ENCODE data around the gene COMMD9. TPM values are rescaled to one million over a fixed set of nuclear protein-coding genes. Genes with fewer than 3 reads are reported as not detected.

COMMD9 gene
- total RNA-seq, 1 donor from 2014 or later, result 52.5 TPM

GRCh38 chr11:36270701-36271100 is 18.5 kb downstream of the COMMD9 start:
- H3K27ac Mint-ChIP-seq (ENCODE audit: unreplicated experiment), result no peak overlapping the region
- no peak overlapping the region for H3K4me3 Mint-ChIP-seq (ENCODE audit: unreplicated experiment)
- H3K27me3 Mint-ChIP-seq (ENCODE audit: low read depth), result no peaks in the 10 kb centered on the region
- H3K4me1 Mint-ChIP-seq (ENCODE audit: low read depth), result no peaks in the 10 kb centered on the region
- H3K36me3 Mint-ChIP-seq (ENCODE audit: low read depth), result peaks cover 38% of the 10 kb centered on the region
- TF ChIP-seq, protein P1, sequence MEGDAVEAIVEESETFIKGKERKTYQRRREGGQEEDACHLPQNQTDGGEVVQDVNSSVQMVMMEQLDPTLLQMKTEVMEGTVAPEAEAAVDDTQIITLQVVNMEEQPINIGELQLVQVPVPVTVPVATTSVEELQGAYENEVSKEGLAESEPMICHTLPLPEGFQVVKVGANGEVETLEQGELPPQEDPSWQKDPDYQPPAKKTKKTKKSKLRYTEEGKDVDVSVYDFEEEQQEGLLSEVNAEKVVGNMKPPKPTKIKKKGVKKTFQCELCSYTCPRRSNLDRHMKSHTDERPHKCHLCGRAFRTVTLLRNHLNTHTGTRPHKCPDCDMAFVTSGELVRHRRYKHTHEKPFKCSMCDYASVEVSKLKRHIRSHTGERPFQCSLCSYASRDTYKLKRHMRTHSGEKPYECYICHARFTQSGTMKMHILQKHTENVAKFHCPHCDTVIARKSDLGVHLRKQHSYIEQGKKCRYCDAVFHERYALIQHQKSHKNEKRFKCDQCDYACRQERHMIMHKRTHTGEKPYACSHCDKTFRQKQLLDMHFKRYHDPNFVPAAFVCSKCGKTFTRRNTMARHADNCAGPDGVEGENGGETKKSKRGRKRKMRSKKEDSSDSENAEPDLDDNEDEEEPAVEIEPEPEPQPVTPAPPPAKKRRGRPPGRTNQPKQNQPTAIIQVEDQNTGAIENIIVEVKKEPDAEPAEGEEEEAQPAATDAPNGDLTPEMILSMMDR (IDR thresholded peaks at IDR 0.05), result no peak
- DNase-seq (ENCODE audit: low spot score), result no peak
- H3K9me3 Mint-ChIP-seq (ENCODE audit: low read depth), result no peaks in the 10 kb centered on the region

GRCh38 chr11:36268337-36268985 is 20.8 kb downstream of the COMMD9 start:
- DNase-seq (ENCODE audit: low spot score), result no peak
- no peak overlapping the region for H3K27ac Mint-ChIP-seq (ENCODE audit: unreplicated experiment)
- no peaks in the 10 kb centered on the region for H3K4me1 Mint-ChIP-seq (ENCODE audit: low read depth)
- H3K4me3 Mint-ChIP-seq (ENCODE audit: unreplicated experiment), result no peak overlapping the region
- TF ChIP-seq, protein P1 (IDR thresholded peaks at IDR 0.05), result no peak
- H3K27me3 Mint-ChIP-seq (ENCODE audit: low read depth), result peaks cover 6% of the 10 kb centered on the region
- H3K9me3 Mint-ChIP-seq (ENCODE audit: low read depth), result no peaks in the 10 kb centered on the region
- peaks cover 29% of the 10 kb centered on the region for H3K36me3 Mint-ChIP-seq (ENCODE audit: low read depth)

- H3K4me3 Mint-ChIP-seq (ENCODE audit: unreplicated experiment), result no peak overlapping the region
- no peak overlapping the region for H3K27ac Mint-ChIP-seq (ENCODE audit: unreplicated experiment)
- peaks cover 17% of the 10 kb centered on the region for H3K36me3 Mint-ChIP-seq (ENCODE audit: low read depth)
- H3K9me3 Mint-ChIP-seq (ENCODE audit: low read depth), result no peaks in the 10 kb centered on the region
- H3K27me3 Mint-ChIP-seq (ENCODE audit: low read depth), result peaks cover 10% of the 10 kb centered on the region
- TF ChIP-seq, protein P1 (IDR thresholded peaks at IDR 0.05), result no peak
- DNase-seq (ENCODE audit: low spot score), result no peak
- no peaks in the 10 kb centered on the region for H3K4me1 Mint-ChIP-seq (ENCODE audit: low read depth)
Measured at GRCh38 chr11:36266767-36267166, 22.5 kb downstream of the COMMD9 start.

- Mint-ChIP-seq H3K4me3 (ENCODE audit: unreplicated experiment) (no peak overlapping the region), H3K27ac (ENCODE audit: unreplicated experiment) (no peak overlapping the region), H3K9me3 (ENCODE audit: low read depth) (no peaks in the 10 kb centered on the region), H3K27me3 (ENCODE audit: low read depth) (peaks cover 18% of the 10 kb centered on the region), H3K36me3 (ENCODE audit: low read depth) (peaks cover 9% of the 10 kb centered on the region), H3K4me1 (ENCODE audit: low read depth) (no peaks in the 10 kb centered on the region)
- TF ChIP-seq, protein P1 (IDR thresholded peaks at IDR 0.05), result peak; percentile 97
- no peak for DNase-seq (ENCODE audit: low spot score)
Measured at GRCh38 chr11:36265793-36266628, 23.2 kb downstream of the COMMD9 start.

DNA sequence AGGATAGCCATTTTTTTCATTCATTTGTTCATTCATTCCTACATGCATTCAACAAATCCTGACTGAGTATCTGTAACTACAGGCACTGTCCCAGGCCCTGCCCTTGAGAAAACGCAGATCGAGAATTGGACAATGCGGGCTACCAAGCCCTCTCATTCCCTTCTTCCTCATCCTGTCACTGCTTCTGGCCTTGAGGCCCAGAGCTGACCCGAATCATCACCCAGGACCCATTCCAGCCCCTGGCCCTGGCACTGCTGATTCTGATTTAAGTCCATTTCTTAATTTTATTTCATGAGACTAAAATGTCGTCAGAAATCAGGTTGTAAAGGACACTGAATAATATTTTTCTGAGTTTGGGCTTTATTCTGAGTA is 24.3 kb downstream of the COMMD9 start:
- no peaks in the 10 kb centered on the region for H3K9me3 Mint-ChIP-seq (ENCODE audit: low read depth)
- peaks cover 4% of the 10 kb centered on the region for H3K36me3 Mint-ChIP-seq (ENCODE audit: low read depth)
- H3K27ac Mint-ChIP-seq (ENCODE audit: unreplicated experiment), result no peak overlapping the region
- no peaks in the 10 kb centered on the region for H3K4me1 Mint-ChIP-seq (ENCODE audit: low read depth)
- TF ChIP-seq, protein P1 (IDR thresholded peaks at IDR 0.05), result no peak
- H3K4me3 Mint-ChIP-seq (ENCODE audit: unreplicated experiment), result no peak overlapping the region
- no peak for DNase-seq (ENCODE audit: low spot score)
- H3K27me3 Mint-ChIP-seq (ENCODE audit: low read depth), result peaks cover 18% of the 10 kb centered on the region

Measured in chondrocyte (in vitro differentiated cells).